WTC11 (cell line): Measurements from ENCODE around the gene BDH2. TPM values are rescaled to one million over a fixed set of nuclear protein-coding genes. Genes with fewer than 3 reads are reported as not detected.

ENCODE experiments used
- ATAC-seq: fragments of 200-7000 bp; cut with Tn5 transposase; 2 replicates; pipeline ENCODE4 v1.10.0; 2021; ENCODE audit warnings: mild to moderate bottlenecking, moderate library complexity
- CTCF ChIA-PET: fragments of 300-600 bp; sonication (Branson Sonifier 250); formaldehyde crosslinking; loops from one replicate; lab custom pipeline; 2021; ENCODE audit warnings: antibody characterized with exemption; lab: Charles Lee
- POLR2A ChIA-PET: fragments of 350-600 bp; sonication (Branson Sonifier 250); formaldehyde crosslinking; loops from one replicate; lab custom pipeline; 2021; ENCODE audit warnings: antibody characterized with exemption; lab: Charles Lee
- DNase-seq: peaks from one replicate; pipeline ENCODE4 v3.0.0; 2021; ENCODE audit warnings: low spot score
- H3K27ac Mint-ChIP-seq: 2 replicates; pipeline ENCODE4 v1.8.0; 2021; ENCODE audit warnings: mixed read lengths
- H3K27me3 Mint-ChIP-seq: 2 replicates; pipeline ENCODE4 v1.8.0; 2021; ENCODE audit warnings: low read depth, mild to moderate bottlenecking, moderate library complexity, mixed read lengths
- H3K36me3 Mint-ChIP-seq: 2 replicates; pipeline ENCODE4 v1.8.0; 2021; ENCODE audit warnings: mixed read lengths
- H3K4me1 Mint-ChIP-seq: 2 replicates; pipeline ENCODE4 v1.8.0; 2022; ENCODE audit warnings: mixed read lengths
- H3K4me3 Mint-ChIP-seq: 2 replicates; pipeline ENCODE4 v1.8.0; 2021; ENCODE audit warnings: mild to moderate bottlenecking, moderate library complexity, mixed read lengths
- H3K9me3 Mint-ChIP-seq: 2 replicates; pipeline ENCODE4 v1.8.0; 2021; ENCODE audit warnings: mixed read lengths
- FOXJ3 ChIP-seq: sonication (generic); formaldehyde crosslinking; IDR thresholded peaks from 2 replicates; pipeline ENCODE4 v1.9.0; 2021; ENCODE audit warnings: missing genetic modification reagents, mild to moderate bottlenecking, borderline replicate concordance
- JAZF1 ChIP-seq: fragments of 250-450 bp; sonication (Bioruptor Pico); IDR thresholded peaks from 2 replicates; pipeline ENCODE4 v1.9.0; 2021; ENCODE audit warnings: moderate library complexity, mild to moderate bottlenecking, inconsistent platforms
- KAT7 ChIP-seq: sonication (generic); formaldehyde crosslinking; IDR thresholded peaks from 2 replicates; pipeline ENCODE4 v1.8.1; 2023; ENCODE audit warnings: missing genetic modification reagents, mild to moderate bottlenecking, borderline replicate concordance
- MYBL2 ChIP-seq: sonication (generic); formaldehyde crosslinking; IDR thresholded peaks from 2 replicates; pipeline ENCODE4 v1.8.1; 2023; ENCODE audit warnings: mild to moderate bottlenecking, moderate library complexity, missing genetic modification reagents
- OVOL2 ChIP-seq: fragments of 250-450 bp; sonication (Bioruptor Pico); IDR thresholded peaks from 2 replicates; pipeline ENCODE4 v1.9.0; 2021; ENCODE audit warnings: mild to moderate bottlenecking, borderline replicate concordance
- RELA ChIP-seq: sonication (generic); formaldehyde crosslinking; IDR thresholded peaks from 2 replicates; pipeline ENCODE4 v1.8.1; 2022; ENCODE audit warnings: missing genetic modification reagents, mild to moderate bottlenecking, borderline replicate concordance
- RORB ChIP-seq: fragments of 250-450 bp; sonication (Bioruptor Pico); IDR thresholded peaks from 2 replicates; pipeline ENCODE4 v1.9.0; 2021; ENCODE audit warnings: mild to moderate bottlenecking
- SOX15 ChIP-seq: fragments of 250-450 bp; sonication (Bioruptor Pico); IDR thresholded peaks from 2 replicates; pipeline ENCODE4 v1.9.0; 2021; ENCODE audit warnings: mild to moderate bottlenecking
- TP53 ChIP-seq: sonication (generic); formaldehyde crosslinking; IDR thresholded peaks from 2 replicates; pipeline ENCODE4 v1.8.1; 2023; ENCODE audit warnings: mild to moderate bottlenecking, missing genetic modification reagents
- ZNF138 ChIP-seq: sonication (generic); formaldehyde crosslinking; conservative IDR thresholded peaks from 2 replicates; pipeline ENCODE4 v1.8.1; 2022; ENCODE audit warnings: mild to moderate bottlenecking, moderate library complexity, missing genetic modification reagents
- ZNF423 ChIP-seq: fragments of 250-450 bp; sonication (Bioruptor Pico); IDR thresholded peaks from 2 replicates; pipeline ENCODE4 v2.1.2; 2022; ENCODE audit warnings: mild to moderate bottlenecking, moderate library complexity
- total RNA-seq: library from RNA; stranded (reverse); gene quantifications from 3 replicates; pipeline ENCODE4 v1.2.3, GENCODE V29; 2021
- TF ChIP-seq, protein P1 (sequence below): sonication (generic); formaldehyde crosslinking; IDR thresholded peaks from 2 replicates; pipeline ENCODE4 v1.8.0; 2022; ENCODE audit warnings: missing genetic modification reagents
- TF ChIP-seq, protein P2 (sequence below): fragments of 250-450 bp; sonication (Bioruptor Pico); IDR thresholded peaks from 2 replicates; pipeline ENCODE4 v1.8.0; 2021; ENCODE audit warnings: mild to moderate bottlenecking
- TF ChIP-seq, protein P3 (sequence below): fragments of 250-450 bp; sonication (Bioruptor Pico); IDR thresholded peaks from 2 replicates; pipeline ENCODE4 v1.9.0; 2021; ENCODE audit warnings: mild to moderate bottlenecking, borderline replicate concordance
- TF ChIP-seq, protein P4 (sequence below): fragments of 200-600 bp; IDR thresholded peaks from 2 replicates; pipeline ENCODE4 v1.8.0; 2022; ENCODE audit warnings: antibody characterized with exemption
- TF ChIP-seq, protein P5 (sequence below): sonication (generic); formaldehyde crosslinking; IDR thresholded peaks from 2 replicates; pipeline ENCODE4 v1.8.0; 2022; ENCODE audit warnings: mild to moderate bottlenecking, missing genetic modification reagents

BDH2 gene
- total RNA-seq, 1 experiment from 2014 or later, result 39.6 TPM

DNA sequence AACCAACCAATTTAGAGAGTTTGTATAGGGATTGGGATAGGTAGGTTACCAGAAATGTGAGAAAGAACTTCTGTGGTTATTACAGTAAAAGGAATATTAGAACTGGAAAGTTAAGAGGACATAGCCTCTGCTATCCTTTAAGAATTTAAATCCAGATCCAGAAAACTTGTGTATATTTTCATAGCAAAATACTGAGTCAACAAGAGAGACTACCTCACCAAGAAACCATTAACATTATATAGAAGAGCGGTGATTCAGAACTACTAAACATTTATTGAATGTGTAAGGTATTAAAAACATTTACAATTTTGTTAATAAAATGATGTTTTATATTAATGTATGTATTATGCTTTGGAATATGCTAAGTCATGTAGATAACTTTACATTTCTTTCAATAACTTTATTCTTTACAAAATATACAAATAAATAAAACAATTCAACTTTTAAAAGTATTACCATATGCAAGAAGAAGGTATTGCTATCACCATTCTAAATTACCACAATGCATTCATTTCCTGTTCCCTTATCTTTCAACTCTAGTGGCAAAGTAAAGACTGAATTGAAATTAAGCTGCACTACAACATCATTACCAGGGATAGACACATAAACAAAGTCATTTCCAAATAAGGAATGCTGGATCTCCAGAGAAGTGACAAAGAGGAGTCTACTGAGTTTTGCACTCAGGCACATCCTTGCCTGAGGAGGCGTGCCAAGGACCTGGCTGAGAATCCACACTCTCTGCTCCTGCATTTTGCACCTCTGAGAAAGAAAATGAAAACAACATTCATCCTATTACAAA lies 6.1 kb upstream of the BDH2 start:
- Mint-ChIP-seq H3K27ac (no peak overlapping the region), H3K36me3 (peaks cover 41% of the 10 kb centered on the region), H3K4me3 (no peak overlapping the region), H3K4me1 (no peaks in the 10 kb centered on the region), H3K27me3 (no peaks in the 10 kb centered on the region), H3K9me3 (no peaks in the 10 kb centered on the region)
- POLR2A ChIA-PET, result no interaction called here
- DNase-seq, result no peak
- no peak for ATAC-seq
- CTCF ChIA-PET, result no interaction called here
- TF ChIP-seq ZNF423 (CRISPR knock-in tag) (no peak), FOXJ3 (no peak), OVOL2 (CRISPR knock-in tag) (no peak)
- TF ChIP-seq, protein P1, sequence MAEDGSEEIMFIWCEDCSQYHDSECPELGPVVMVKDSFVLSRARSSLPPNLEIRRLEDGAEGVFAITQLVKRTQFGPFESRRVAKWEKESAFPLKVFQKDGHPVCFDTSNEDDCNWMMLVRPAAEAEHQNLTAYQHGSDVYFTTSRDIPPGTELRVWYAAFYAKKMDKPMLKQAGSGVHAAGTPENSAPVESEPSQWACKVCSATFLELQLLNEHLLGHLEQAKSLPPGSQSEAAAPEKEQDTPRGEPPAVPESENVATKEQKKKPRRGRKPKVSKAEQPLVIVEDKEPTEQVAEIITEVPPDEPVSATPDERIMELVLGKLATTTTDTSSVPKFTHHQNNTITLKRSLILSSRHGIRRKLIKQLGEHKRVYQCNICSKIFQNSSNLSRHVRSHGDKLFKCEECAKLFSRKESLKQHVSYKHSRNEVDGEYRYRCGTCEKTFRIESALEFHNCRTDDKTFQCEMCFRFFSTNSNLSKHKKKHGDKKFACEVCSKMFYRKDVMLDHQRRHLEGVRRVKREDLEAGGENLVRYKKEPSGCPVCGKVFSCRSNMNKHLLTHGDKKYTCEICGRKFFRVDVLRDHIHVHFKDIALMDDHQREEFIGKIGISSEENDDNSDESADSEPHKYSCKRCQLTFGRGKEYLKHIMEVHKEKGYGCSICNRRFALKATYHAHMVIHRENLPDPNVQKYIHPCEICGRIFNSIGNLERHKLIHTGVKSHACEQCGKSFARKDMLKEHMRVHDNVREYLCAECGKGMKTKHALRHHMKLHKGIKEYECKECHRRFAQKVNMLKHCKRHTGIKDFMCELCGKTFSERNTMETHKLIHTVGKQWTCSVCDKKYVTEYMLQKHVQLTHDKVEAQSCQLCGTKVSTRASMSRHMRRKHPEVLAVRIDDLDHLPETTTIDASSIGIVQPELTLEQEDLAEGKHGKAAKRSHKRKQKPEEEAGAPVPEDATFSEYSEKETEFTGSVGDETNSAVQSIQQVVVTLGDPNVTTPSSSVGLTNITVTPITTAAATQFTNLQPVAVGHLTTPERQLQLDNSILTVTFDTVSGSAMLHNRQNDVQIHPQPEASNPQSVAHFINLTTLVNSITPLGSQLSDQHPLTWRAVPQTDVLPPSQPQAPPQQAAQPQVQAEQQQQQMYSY (CRISPR knock-in tag), result no peak

DNA sequence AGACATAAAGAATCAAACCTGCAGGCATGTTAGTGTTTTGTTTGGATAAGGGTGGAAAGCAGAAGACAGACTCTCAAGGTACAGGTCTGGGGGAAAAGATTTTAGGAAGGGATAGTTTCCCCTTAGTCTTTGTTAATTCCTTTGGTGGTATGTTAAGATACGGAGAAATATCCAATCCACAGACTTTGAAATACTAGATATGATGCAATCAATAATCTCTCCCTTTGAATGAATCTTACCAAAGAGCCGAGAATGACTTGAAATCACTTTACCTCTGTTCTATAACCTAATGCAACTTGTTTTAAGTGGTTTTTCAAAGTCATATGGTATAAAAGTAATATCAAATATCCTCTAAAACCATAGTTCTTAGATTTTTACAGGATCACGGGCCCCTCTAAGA lies 5.3 kb upstream of the BDH2 start:
- POLR2A ChIA-PET, result no interaction called here
- Mint-ChIP-seq H3K4me1 (0 out of 2 replicates have a peak, but pooled peaks cover 3% of the 10 kb centered on the region), H3K9me3 (no peaks in the 10 kb centered on the region), H3K36me3 (peaks cover 33% of the 10 kb centered on the region), H3K27me3 (no peaks in the 10 kb centered on the region), H3K4me3 (no peak overlapping the region), H3K27ac (no peak overlapping the region)
- DNase-seq (no peak), ATAC-seq (no peak)
- TF ChIP-seq SOX15 (CRISPR knock-in tag) (no peak), RORB (CRISPR knock-in tag) (no peak), MYBL2 (CRISPR knock-in tag) (no peak), ZNF423 (CRISPR knock-in tag) (no peak), JAZF1 (CRISPR knock-in tag) (no peak), RELA (CRISPR knock-in tag) (no peak)
- TF ChIP-seq, protein P2, sequence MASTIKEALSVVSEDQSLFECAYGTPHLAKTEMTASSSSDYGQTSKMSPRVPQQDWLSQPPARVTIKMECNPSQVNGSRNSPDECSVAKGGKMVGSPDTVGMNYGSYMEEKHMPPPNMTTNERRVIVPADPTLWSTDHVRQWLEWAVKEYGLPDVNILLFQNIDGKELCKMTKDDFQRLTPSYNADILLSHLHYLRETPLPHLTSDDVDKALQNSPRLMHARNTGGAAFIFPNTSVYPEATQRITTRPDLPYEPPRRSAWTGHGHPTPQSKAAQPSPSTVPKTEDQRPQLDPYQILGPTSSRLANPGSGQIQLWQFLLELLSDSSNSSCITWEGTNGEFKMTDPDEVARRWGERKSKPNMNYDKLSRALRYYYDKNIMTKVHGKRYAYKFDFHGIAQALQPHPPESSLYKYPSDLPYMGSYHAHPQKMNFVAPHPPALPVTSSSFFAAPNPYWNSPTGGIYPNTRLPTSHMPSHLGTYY, result no peak
- CTCF ChIA-PET, result no interaction called here

DNA sequence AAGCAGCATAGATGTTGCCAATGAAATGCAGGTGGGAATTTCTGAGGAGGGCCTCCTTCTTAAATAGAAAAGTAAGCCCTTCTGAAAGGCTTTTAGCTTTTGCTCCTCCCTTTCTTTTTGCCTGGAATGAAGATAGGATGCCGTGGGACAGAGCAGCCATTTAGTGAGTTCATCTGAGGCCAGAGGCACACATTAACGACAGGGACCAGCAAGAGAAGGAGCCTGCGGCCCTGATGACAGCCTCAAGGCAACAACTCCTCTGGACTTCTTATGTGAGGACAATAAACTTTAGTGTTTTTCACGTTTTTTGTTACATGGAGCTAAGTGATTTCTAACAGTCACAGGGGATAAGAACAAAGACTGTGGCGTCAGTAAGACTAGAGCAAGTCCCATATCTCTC lies 1.1 kb upstream of the BDH2 start:
- Mint-ChIP-seq H3K4me3 (no peak overlapping the region), H3K27ac (peak overlapping the region; percentile 72; the same call in 1 of the 2 replicates), H3K4me1 (peaks cover 13% of the 10 kb centered on the region), H3K27me3 (no peaks in the 10 kb centered on the region), H3K9me3 (no peaks in the 10 kb centered on the region), H3K36me3 (0 out of 2 replicates have a peak, but pooled peaks cover 3% of the 10 kb centered on the region)
- TF ChIP-seq KAT7, result no peak
- POLR2A ChIA-PET, result no interaction called here
- ATAC-seq (no peak), DNase-seq (no peak)
- CTCF ChIA-PET, result interaction anchor here (1.1 to 1.8 kb wide), 4 partner anchors 26 to 521 kb away, joined by 3 to 8 read pairs (median 4); partner anchors contain the start of gene CISD2

DNA sequence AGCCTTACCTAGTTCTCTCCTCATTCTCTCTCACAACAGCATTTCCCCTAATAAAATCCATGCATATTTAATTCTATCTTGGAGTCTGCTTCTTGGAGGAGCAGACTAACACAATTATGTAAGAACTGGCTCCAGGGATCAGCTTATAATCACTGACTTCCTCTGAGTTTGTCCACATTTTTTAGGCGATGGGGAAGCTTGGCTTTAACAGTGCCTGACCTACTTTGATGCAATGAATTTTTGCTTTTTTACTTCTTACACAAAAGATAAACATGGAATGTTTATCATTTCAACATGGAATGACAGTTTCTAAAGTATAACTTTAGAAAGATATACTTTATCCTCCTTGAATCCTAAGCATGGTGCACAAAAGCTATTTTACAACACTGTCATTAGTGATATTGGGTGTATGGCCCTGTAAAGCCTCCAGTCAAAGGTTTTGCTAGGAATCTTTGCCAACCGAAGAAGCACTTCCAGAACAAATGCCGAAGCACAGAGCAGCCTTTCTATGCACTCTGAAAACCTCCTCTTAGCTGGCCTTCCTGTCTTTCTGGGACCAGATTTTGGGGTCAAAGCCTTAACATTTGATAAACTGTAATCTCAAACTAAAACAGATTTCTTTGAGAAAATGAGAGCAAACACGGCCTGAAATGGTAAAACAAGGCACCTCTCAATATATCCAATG lies 736 bp downstream of the BDH2 start:
- POLR2A ChIA-PET, result interaction anchor here (1.7 kb wide), 1 partner anchor 271 kb away, joined by 4 read pairs; the partner anchor contains the start of gene UBE2D3
- Mint-ChIP-seq H3K36me3 (no peaks in the 10 kb centered on the region), H3K27me3 (no peaks in the 10 kb centered on the region), H3K4me1 (peaks cover 13% of the 10 kb centered on the region), H3K9me3 (no peaks in the 10 kb centered on the region), H3K4me3 (peak overlapping the region; percentile 88), H3K27ac (no peak overlapping the region)
- CTCF ChIA-PET, result interaction anchor here (0.6 to 3.0 kb wide), 13 partner anchors 9 to 687 kb away, joined by 3 to 13 read pairs (median 3); no protein-coding TSS in a partner anchor
- no peak for ATAC-seq
- no peak for DNase-seq
- TF ChIP-seq, protein P3, sequence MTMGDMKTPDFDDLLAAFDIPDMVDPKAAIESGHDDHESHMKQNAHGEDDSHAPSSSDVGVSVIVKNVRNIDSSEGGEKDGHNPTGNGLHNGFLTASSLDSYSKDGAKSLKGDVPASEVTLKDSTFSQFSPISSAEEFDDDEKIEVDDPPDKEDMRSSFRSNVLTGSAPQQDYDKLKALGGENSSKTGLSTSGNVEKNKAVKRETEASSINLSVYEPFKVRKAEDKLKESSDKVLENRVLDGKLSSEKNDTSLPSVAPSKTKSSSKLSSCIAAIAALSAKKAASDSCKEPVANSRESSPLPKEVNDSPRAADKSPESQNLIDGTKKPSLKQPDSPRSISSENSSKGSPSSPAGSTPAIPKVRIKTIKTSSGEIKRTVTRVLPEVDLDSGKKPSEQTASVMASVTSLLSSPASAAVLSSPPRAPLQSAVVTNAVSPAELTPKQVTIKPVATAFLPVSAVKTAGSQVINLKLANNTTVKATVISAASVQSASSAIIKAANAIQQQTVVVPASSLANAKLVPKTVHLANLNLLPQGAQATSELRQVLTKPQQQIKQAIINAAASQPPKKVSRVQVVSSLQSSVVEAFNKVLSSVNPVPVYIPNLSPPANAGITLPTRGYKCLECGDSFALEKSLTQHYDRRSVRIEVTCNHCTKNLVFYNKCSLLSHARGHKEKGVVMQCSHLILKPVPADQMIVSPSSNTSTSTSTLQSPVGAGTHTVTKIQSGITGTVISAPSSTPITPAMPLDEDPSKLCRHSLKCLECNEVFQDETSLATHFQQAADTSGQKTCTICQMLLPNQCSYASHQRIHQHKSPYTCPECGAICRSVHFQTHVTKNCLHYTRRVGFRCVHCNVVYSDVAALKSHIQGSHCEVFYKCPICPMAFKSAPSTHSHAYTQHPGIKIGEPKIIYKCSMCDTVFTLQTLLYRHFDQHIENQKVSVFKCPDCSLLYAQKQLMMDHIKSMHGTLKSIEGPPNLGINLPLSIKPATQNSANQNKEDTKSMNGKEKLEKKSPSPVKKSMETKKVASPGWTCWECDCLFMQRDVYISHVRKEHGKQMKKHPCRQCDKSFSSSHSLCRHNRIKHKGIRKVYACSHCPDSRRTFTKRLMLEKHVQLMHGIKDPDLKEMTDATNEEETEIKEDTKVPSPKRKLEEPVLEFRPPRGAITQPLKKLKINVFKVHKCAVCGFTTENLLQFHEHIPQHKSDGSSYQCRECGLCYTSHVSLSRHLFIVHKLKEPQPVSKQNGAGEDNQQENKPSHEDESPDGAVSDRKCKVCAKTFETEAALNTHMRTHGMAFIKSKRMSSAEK (CRISPR knock-in tag), result no peak
- TF ChIP-seq, protein P4, sequence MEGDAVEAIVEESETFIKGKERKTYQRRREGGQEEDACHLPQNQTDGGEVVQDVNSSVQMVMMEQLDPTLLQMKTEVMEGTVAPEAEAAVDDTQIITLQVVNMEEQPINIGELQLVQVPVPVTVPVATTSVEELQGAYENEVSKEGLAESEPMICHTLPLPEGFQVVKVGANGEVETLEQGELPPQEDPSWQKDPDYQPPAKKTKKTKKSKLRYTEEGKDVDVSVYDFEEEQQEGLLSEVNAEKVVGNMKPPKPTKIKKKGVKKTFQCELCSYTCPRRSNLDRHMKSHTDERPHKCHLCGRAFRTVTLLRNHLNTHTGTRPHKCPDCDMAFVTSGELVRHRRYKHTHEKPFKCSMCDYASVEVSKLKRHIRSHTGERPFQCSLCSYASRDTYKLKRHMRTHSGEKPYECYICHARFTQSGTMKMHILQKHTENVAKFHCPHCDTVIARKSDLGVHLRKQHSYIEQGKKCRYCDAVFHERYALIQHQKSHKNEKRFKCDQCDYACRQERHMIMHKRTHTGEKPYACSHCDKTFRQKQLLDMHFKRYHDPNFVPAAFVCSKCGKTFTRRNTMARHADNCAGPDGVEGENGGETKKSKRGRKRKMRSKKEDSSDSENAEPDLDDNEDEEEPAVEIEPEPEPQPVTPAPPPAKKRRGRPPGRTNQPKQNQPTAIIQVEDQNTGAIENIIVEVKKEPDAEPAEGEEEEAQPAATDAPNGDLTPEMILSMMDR, result no peak
- no peak for TF ChIP-seq TP53
- TF ChIP-seq ZNF138 (CRISPR knock-in tag), result no peak
- no peak for TF ChIP-seq RORB (CRISPR knock-in tag)
- TF ChIP-seq, protein P5, sequence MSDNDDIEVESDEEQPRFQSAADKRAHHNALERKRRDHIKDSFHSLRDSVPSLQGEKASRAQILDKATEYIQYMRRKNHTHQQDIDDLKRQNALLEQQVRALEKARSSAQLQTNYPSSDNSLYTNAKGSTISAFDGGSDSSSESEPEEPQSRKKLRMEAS (CRISPR knock-in tag), result no peak
